ENCODE data around the gene ALDH3A2.
A peak's percentile ranks its signal among the peaks of the same experiment; 100 is the strongest.

The ALDH3A2 gene

DNA sequence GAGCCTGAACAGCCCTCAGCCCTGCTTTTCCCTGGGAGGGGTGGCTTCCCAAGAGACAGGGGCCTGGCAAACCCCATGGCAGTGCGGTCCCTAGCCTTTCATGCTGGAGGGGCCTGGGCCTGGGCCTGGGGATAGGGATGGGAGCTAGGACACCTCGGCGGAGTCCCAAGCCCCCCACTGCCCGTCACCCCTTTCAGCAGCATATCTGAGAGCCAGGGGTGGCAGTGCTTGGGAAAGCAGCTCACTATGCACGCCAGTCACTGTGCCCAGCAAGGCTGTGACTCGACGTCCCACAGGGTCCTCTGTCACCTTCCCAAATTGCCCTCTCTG, 68.4 kb downstream of the ALDH3A2 start:
- no peak for DNase-seq

DNA sequence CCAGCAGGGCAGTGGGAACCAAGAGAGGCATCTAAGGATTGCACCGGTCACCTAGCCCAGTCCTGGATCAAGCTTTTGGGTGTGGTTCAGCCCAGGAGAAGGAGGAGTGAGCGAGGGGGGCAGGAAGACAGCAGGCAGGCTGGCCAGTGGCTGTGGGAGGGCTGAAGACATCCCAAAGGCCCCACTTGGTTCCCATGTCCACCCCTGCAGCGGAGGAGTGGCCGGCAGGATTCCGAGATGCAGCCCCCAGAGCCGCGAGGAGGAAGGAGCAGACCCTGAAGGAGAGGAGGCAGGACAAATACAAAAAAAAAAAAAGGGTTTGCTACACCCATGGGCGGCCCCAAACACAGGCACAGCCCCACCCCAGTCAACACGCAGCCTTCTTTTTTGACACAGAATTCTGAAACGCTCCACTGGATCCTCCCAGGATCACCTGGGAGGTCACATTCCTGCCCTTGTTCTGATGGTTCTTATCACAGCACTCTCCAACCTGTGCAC, 68.9 kb downstream of the ALDH3A2 start:
- no peak for DNase-seq

DNA sequence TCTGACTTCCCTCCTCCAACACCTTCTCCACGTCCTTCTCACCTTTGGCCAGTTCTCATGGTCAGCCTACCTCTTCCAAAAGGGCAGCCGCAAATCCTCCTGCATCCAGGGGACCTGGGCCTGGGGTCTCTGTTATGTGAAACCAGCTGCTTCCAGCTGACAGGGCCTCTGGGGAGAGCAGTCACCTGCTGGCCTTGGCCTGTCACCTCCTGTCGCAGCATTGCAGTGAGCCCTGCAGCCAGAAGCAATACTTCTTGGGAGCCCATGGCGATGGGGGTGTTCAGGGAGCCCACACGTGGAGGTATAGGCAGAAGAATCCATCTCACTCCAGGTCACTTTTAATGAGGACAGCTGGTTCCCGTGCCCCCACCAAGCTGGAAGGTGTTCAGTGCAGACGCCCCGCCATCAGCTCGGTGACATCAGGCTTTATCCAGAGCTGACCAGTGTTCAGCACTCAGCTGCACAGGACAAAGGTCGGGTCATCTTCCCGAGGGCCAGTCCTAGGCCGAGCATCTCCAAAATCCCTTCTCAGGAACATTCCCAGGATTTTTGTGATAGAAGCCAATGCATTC, 69.6 kb downstream of the ALDH3A2 start:
- no peak for DNase-seq

DNA sequence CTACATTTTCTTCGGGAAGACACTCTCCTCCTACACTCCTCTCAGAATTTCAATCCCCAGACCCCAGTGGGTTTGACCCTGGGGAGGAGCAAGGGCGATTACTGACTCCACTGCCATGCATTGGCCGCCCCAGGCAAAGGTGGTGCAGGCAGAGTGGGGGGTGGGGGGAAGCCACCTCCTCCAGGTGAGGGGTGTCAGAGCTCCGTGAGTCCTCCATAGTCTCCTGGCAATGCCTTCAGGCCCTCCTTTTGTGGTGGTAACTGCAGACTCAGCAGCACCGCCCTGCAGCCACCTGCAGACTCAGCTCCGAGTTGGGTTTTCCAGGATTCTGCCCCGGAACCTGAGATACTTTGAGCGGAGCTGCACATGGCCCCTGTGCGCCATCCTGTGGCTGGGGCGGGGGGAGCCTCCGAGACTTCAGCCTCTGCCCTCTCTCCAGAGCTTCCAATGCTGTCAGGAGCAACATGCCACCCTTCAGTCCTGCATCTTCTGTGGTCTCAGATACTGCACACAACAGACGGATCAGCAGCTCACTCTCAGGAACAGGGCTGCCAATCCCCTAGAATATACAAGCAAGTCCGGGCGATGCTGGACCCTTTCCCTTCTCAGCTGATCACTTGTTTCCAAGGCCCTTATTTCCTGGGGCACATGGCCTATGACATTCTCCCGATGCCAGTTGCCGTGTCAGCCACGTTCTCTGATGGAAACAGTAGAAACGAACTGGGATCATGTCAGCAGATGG, 70.2 kb downstream of the ALDH3A2 start:
- no peak for DNase-seq

DNA sequence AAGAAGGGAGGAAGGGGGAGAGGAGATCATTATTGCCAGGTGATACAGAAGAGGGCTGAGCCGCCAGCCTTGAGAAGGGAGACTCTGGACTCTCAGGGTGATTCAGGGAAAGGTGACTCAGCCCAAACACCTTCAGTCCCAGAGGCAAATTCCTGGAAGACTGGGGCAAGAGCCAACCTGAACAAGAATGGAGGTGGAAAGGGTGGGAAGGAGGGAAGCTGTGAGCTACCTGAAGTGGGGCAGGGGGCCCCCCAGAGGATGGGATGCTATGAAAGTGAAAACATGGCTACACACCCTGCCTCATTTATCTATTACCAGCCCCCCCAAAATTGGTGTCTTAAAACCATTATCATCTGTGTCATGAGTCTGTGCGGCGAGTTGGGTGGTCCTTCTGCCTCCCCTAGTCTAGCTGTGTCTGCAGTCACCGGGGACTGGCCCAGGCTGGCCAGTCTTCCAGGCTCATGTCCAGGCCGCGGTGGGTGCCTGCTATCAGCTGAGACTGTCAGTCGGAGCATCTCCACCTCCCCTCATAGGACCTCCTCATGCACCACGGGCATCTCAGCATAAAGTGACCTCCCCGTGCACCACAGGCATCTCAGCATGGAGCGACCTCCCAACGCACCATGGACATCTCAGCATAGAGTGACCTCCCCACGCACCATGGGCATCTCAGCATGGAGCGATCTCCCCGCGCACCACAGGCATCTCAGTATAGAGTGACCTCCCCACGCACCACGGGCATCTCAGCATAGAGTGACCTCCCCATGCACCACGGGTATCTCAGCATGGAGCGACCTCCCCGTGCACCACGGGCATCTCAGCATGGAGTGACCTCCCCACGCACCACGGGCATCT, 71.0 kb downstream of the ALDH3A2 start:
- DNase-seq, result no peak

DNA sequence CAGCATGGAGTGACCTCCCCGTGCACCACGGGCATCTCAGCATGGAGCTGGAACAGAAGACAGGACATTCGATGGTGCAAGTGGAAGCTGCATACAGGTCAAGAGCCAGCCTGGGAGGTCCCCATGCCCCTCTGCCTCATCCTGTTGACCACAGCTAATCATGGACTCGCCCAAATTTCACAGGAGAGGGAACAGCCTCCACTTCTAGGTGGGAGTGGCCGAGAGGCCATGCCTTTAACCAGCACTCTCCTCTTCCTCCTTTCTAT, 71.6 kb downstream of the ALDH3A2 start:
- DNase-seq, result no peak

DNA sequence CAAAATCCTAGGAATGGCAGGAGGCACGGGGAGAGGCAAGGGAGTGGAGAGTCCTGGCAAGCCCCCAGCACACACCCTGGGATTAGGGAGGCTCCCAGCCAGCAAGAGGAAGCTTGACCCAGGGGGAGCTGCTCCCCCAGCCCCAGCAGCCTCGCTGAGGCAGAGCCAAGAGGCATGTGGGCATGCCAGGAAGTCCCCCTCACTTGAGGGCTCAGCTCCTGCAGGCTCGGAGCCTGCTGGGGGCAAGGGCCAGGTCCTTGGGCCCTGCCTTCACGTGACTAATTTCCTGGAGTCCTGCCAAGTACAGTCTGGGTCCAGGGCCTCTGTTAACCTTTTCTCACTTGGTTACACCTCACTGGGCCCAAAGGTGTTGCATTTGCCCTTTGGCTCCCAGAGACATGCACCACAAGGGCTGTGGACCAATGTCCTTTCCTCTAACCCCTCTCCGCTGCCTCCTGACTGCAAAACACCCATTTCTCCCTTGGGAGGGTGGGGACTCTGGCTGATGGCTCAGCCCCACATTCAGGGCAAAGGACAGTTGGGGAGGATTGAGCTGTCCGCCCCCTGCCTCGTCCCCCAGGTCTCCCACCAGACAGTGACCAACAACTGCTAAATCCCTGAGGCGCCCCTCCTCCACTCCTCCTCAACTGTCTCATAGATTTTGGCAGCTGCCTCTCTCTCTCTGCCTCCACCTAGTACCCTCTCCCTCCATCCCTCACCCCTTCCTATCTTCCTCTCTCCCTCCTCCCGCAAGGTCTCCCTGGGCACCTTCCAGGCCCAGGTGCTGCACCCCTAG, 72.3 kb downstream of the ALDH3A2 start:
- DNase-seq, result no peak

DNA sequence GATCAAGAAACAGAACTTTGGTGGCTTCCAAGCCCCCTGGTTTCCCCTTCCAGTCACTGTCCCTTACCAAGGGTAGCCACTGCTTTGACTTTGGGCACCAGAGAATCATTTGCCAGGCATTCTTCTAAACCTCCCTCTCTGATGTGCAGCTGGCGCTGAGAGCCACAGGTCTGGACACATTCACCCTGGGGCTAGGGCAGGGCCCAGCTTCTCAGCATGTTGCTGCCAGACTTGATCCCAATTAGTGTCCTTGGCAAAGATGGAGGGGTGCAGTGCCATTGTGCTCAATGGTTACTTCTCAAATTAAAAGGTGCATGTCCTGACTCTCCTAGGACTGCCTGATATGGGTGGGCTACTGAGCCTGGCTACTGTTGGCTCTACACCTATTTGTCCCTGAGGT, 75.4 kb downstream of the ALDH3A2 start:
- DNase-seq, result no peak

DNA sequence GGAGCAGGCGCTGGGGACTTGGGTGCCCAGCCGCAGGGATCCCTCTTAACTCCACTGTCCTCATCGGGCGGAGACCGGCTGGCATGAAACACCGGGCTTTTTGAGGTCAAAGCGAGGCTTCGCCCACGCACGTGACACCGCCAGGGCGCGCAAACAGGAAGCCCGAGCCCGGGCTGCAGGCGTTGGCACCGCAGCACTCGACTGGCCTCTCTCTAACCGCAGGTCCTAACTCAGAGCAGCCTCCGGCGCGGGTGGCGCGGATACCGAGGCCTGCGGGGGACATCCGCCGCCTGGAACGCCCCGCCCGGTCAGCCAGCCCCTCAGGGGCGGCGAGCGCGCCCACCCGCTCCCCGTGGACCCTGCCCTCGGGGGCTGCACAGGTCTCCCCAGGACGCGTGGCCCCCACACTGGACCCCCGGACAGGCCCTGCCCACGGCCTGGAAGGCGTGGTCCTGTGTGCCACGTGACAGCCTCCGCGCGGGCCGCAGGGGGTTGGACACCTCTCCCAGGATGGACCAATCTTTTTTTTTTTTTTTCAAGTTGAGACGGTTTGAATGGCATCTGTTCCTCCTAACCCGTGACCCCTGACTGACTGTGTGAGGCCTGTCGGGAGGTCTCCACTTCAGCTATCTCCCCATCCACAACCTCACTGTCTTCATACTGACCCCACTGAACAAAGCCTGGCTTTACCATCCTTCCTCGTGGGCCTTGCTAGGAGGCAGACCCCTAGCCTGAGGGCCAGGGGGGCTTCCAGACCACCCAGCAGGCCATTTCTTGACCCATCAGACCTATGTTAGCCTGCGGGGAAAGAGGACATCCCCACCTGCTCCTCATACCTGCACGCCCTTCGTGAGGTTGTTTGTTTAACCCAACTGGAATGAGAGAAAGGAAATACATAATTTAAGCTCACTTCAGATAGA, 76.2 kb downstream of the ALDH3A2 start:
- peak in 1 of 4 experiments; percentile 35 for DNase-seq

DNA sequence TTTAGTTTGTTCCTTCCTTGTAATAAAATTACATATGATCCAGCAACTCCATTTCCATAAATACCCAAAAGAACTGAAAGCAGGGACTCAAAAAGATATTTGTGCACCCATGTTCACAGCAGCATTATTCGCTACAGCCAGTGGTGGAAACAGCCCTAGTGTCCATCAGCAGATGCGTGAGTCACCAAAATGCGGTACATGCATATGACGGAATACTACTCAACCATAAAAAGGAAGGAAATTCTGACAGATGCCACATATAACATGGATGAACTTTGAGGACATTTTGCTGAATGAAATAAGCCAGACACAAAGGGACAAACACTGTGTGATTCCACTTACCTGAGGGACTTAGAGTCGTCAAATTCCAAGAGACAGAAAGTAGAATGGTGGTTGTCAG, 76.9 kb downstream of the ALDH3A2 start:
- no peak for DNase-seq

DNA sequence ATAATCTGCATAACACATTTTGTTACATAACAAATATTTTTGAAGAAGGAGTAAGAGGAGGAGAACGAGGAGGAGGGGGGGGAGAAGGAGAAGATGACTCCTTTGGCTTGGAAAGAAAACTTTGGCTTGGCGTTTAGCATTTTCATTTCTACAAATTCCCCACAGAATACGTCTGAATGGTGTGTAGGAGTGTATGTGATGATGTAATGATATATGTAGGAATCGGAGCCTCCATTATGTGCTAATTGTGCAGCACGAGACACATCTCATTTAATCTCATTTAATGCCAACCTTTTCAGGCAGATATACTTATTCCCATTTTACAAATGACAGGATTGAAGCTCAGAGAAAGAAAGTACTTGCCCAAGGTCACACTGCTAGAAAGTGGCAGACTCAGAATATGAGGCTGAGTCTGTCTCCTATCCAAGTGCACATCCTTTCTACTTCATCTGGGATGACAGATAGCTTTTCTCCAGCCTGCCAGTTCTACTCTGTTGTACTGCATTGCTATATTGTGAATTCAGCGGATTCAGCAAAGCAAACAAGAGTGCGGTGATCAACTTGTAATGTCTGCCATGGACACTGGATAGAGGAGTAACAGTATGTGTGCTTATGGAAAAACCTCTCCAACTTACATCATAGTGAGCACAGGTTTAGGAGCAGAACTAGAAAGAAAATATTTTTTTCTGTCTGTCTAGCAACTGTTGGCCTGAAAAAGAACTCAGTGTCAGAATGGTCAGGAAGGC, 78.3 kb downstream of the ALDH3A2 start:
- DNase-seq, result no peak

Data from activated naive CD4-positive, alpha-beta T cell (primary cell).